GM10248 (cell line): ENCODE data around the gene ISG20.

Experiments
- CTCF ChIA-PET: fragments of 300-600 bp; sonication (Branson Sonifier 250); formaldehyde crosslinking; extraction: SDS; loops from one replicate; lab custom pipeline; 2021; ENCODE audit warnings: antibody characterized with exemption; lab: Yijun Ruan, JAX
- POLR2A ChIA-PET: fragments of 350-650 bp; sonication (Branson Sonifier 250); formaldehyde crosslinking; extraction: SDS; loops from one replicate; lab custom pipeline; 2020; ENCODE audit warnings: antibody characterized with exemption; lab: Yijun Ruan, JAX
- DNase-seq: peaks from one replicate; pipeline ENCODE4 v3.0.0; 2012; ENCODE audit errors: extremely low spot score
- TF ChIP-seq, protein P1 (sequence below): IDR thresholded peaks from 2 replicates; pipeline ENCODE4 v1.5.1; 2012; ENCODE audit warnings: mild to moderate bottlenecking, low read depth; ENCODE audit errors: extremely low read depth, missing control alignments, control extremely low read depth

ISG20 gene

DNA sequence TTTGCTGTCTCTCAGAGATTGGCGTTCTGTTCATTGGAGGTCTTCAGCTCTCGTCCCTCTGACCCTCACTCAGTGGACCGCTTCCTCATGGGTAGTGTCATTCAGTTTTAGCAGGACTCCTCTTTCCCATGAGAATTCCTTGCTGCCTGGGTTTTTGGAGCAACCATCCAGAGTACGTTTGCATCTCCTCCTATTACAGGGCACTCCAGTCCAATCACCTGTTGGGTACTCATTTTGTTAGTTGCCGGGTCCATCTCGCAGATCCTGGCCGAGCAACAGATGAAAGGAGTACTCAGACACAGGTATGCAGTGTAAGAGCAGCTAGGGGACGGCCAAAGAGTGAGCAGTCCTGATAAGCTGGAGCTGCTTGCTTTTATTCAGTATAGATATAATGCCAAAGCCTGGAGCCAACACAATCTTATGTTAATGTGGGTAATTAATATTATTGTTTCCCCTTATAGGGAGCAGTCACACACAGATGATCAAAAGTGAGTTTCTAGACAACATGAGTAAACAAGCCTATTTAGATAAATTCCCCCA lies 49.6 kb downstream of the ISG20 start:
- DNase-seq: no peak
- ChIA-PET POLR2A (no interaction called here), CTCF (interaction anchor here (0.7 to 2.5 kb wide), 4 partner anchors 11 to 64 kb away, joined by 3 to 11 read pairs (median 3); no protein-coding TSS in a partner anchor)
- TF ChIP-seq, protein P1, sequence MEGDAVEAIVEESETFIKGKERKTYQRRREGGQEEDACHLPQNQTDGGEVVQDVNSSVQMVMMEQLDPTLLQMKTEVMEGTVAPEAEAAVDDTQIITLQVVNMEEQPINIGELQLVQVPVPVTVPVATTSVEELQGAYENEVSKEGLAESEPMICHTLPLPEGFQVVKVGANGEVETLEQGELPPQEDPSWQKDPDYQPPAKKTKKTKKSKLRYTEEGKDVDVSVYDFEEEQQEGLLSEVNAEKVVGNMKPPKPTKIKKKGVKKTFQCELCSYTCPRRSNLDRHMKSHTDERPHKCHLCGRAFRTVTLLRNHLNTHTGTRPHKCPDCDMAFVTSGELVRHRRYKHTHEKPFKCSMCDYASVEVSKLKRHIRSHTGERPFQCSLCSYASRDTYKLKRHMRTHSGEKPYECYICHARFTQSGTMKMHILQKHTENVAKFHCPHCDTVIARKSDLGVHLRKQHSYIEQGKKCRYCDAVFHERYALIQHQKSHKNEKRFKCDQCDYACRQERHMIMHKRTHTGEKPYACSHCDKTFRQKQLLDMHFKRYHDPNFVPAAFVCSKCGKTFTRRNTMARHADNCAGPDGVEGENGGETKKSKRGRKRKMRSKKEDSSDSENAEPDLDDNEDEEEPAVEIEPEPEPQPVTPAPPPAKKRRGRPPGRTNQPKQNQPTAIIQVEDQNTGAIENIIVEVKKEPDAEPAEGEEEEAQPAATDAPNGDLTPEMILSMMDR: no peak

DNA sequence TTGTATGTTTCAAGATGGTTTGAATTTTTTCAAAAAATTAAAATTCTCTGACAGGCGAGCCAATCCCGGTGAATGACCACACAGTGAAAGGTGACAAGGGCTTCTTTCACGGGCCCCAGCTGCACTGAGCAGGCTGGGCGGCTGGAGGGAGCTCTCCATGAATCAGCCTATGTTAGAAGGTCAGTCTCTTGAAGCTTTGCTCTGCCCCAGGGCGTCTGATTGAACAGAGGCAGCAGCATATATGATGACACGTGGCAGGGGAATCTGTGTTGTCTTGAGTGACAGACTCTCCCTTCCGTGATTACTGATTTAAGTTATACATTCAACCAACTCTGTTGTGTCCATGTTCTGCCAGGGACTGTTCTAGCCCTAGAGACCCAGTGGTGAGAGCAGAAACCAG lies 51.5 kb downstream of the ISG20 start:
- TF ChIP-seq, protein P1: no peak
- no peak for DNase-seq
- CTCF ChIA-PET: interaction anchor here (1.2 to 2.5 kb wide), 2 partner anchors 9 to 11 kb away, joined by 3 to 11 read pairs; no protein-coding TSS in a partner anchor
- POLR2A ChIA-PET: no interaction called here

DNA sequence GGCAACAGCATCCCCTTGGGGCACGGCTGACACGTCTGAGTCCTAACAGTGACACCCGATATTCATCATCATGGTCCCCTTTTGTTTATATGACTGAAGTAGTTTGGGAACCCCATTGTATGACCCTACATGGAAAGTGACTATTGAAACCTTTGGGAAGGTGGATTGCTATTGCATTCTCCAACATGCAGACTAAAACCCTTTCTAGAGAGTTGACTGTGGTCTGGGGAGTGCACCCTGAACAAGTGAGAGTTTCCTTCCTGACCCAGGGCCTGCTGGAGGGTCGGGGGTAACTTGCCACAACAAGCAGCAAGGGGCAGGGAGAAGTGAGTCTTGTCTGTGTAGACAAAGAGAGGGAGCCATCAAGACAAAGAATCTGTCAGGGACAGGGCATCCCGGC lies 54.4 kb downstream of the ISG20 start:
- ChIA-PET POLR2A (no interaction called here), CTCF (interaction anchor here (0.7 kb wide), 1 partner anchor 10 kb away, joined by 3 read pairs; no protein-coding TSS in a partner anchor)
- DNase-seq: no peak
- TF ChIP-seq, protein P1: no peak

DNA sequence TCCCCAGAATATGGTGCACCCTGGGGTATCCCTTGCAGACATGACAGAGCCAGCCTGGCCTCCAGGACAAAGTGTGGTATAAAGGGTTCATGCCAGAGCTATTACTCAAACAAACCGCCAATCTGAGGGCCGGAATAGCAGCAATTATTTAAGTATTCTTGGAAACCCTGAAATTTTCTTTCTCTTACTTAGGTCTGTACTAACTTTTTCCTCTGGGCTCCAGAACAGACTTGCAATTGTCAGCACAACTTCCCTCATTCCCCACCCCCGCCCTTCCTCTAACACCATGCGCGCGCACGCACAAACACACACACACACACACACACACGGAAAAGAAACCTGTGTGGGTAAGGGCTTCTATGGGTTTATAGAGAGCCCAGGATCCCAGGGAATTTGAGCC lies 56.3 kb downstream of the ISG20 start:
- CTCF ChIA-PET: no interaction called here
- no peak for DNase-seq
- POLR2A ChIA-PET: no interaction called here
- TF ChIP-seq, protein P1: no peak

DNA sequence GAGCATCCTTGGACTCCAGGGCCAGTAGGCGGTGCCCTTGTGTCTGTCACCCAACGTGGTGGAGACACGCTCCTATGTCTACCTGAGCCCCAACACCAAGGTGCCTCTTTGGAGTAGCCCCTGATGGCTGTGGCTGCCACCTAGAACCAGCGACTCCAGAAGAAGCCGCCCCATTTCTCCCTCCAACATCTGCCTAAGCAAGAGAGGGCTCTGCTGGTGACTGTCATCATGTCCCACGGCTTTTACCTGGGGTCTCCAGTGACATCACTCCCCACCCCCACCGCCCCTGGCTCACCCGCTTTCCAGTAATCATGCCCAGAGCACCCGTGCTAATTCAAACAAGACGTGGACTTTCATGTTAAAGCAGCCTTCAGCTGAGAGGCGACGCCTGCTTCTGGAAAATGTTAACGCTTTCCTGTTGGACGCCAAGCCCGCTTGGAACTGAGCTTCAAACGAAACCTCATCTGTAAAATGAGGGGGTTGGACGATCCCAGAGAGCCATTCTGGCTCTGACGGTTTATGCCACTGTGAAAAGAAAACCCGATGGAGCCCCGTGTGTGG lies 57.0 kb downstream of the ISG20 start:
- TF ChIP-seq, protein P1: no peak
- ChIA-PET POLR2A (no interaction called here), CTCF (interaction anchor here (2.1 to 6.7 kb wide), 3 partner anchors 13 to 71 kb away, joined by 7 to 33 read pairs (median 10); no protein-coding TSS in a partner anchor)
- no peak for DNase-seq

DNA sequence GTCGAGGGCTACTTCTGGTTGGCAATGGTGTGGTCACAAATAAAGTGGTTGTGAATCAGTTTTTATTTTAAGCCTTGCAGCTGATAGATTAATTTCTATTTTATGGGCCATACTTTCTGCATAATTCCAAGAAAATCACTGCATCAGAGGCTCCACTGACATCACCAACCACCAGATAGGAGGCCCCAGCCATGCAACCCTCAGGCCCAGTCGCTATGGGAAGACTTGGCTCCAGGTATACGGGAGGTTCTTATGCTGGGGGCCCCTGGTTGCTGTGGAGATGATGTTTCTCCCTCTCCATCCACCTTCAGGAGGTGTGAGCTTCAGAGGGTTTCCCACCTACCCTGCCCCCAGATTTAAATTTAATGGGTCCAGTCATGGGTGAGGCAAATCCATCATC lies 57.4 kb downstream of the ISG20 start:
- TF ChIP-seq, protein P1: no peak
- no peak for DNase-seq
- ChIA-PET POLR2A (no interaction called here), CTCF (interaction anchor here (2.1 to 6.7 kb wide), 3 partner anchors 13 to 72 kb away, joined by 7 to 33 read pairs (median 10); no protein-coding TSS in a partner anchor)
